HG02973 (cell line): ENCODE data around the gene SLC52A3.
"Not testable (repeated sequence)": the region's sequence is repeated elsewhere in the genome, so short reads cannot be mapped to it uniquely, and the experiment has no call there.

ENCODE experiments used
- ATAC-seq: cut with Tn5 transposase; IDR thresholded peaks from one replicate; pipeline ENCODE4 v1.9.1; 2021; ENCODE audit warnings: moderate library complexity; ENCODE audit not compliant: unreplicated experiment

Gene SLC52A3

GRCh38 chr20:768426-768978 is at the start of gene SLC52A3:
TSS of gene SLC52A3 (minus strand) at chr20:768500. CDS start at chr20:765774, 2,726 bp downstream.
- ATAC-seq: no peak

GRCh38 chr20:815914-816606 is 47.8 kb upstream of the SLC52A3 start:
- ATAC-seq: no peak

- no peak for ATAC-seq
Observed at GRCh38 chr20:815226-815625, 46.9 kb upstream of the SLC52A3 start.

- ATAC-seq: no peak
Observed at GRCh38 chr20:813390-813789, 45.1 kb upstream of the SLC52A3 start.

GRCh38 chr20:812435-812814 is 44.1 kb upstream of the SLC52A3 start:
- not testable (repeated sequence) for ATAC-seq

- not testable (repeated sequence) for ATAC-seq
Observed at GRCh38 chr20:811776-812434, 43.6 kb upstream of the SLC52A3 start.

GRCh38 chr20:805713-806112 is 37.4 kb upstream of the SLC52A3 start:
- no peak for ATAC-seq

GRCh38 chr20:801678-802077 is 33.4 kb upstream of the SLC52A3 start:
- no peak for ATAC-seq

- ATAC-seq: not testable (repeated sequence)
Observed at GRCh38 chr20:800026-800425, 31.7 kb upstream of the SLC52A3 start.

GRCh38 chr20:798746-799145 is 30.4 kb upstream of the SLC52A3 start:
- not testable (repeated sequence) for ATAC-seq

- no peak for ATAC-seq
Observed at GRCh38 chr20:796921-797320, 28.6 kb upstream of the SLC52A3 start.

- ATAC-seq: no peak
Observed at GRCh38 chr20:792248-792647, 23.9 kb upstream of the SLC52A3 start.

GRCh38 chr20:791056-791455 is 22.8 kb upstream of the SLC52A3 start:
- ATAC-seq: no peak

GRCh38 chr20:787825-788224 is 19.5 kb upstream of the SLC52A3 start:
- ATAC-seq: no peak

GRCh38 chr20:779771-780170 is 11.5 kb upstream of the SLC52A3 start:
- no peak for ATAC-seq

- no peak for ATAC-seq
Observed at GRCh38 chr20:776165-776564, 7.9 kb upstream of the SLC52A3 start.

GRCh38 chr20:775679-776135 is 7.4 kb upstream of the SLC52A3 start:
- ATAC-seq: no peak

- ATAC-seq: no peak
Observed at GRCh38 chr20:774660-775057, 6.4 kb upstream of the SLC52A3 start.

- ATAC-seq: no peak
Observed at GRCh38 chr20:774016-774659, 5.8 kb upstream of the SLC52A3 start.

- ATAC-seq: no peak
Observed at GRCh38 chr20:772806-773205, 4.5 kb upstream of the SLC52A3 start.

GRCh38 chr20:771741-772464 is 3.6 kb upstream of the SLC52A3 start:
- no peak for ATAC-seq
